ENCODE measurements around the gene MAP10.

DNA sequence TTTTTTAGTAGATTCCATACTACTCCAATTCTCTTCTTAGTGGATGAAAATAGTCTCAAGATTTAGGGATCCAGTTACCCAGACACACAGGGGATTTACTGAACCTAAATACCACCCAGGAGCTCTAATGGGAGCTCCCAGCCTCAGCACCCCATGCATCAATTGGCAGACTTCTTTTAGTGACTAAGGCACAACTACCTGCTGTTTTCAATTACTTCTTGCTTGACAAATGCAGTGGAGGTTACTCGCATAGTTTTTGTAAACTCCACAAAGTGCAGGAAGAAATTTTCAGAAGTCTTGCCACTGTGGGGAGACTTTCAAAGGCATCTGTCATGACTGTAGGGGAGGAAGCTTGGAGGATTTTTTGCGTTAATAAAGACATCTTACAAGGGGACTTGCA lies 35.5 kb upstream of the MAP10 start:
- no peak for TF ChIP-seq POLR2A (IDR thresholded peaks at IDR 0.05)
- TF ChIP-seq, protein P1, sequence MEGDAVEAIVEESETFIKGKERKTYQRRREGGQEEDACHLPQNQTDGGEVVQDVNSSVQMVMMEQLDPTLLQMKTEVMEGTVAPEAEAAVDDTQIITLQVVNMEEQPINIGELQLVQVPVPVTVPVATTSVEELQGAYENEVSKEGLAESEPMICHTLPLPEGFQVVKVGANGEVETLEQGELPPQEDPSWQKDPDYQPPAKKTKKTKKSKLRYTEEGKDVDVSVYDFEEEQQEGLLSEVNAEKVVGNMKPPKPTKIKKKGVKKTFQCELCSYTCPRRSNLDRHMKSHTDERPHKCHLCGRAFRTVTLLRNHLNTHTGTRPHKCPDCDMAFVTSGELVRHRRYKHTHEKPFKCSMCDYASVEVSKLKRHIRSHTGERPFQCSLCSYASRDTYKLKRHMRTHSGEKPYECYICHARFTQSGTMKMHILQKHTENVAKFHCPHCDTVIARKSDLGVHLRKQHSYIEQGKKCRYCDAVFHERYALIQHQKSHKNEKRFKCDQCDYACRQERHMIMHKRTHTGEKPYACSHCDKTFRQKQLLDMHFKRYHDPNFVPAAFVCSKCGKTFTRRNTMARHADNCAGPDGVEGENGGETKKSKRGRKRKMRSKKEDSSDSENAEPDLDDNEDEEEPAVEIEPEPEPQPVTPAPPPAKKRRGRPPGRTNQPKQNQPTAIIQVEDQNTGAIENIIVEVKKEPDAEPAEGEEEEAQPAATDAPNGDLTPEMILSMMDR (IDR thresholded peaks at IDR 0.05), result no peak
